HFFc6 (cell line): ENCODE measurements around the gene PAK2. TPM values are rescaled to one million over a fixed set of nuclear protein-coding genes. Genes with fewer than 3 reads are reported as not detected.

Experiments
- DNase-seq: peaks from one replicate; pipeline ENCODE4 v3.0.0-alpha.2; 2018
- H3K27ac Mint-ChIP-seq: 2 replicates; pipeline ENCODE4 v1.8.0; 2020; ENCODE audit warnings: mild to moderate bottlenecking, mixed read lengths
- H3K27me3 Mint-ChIP-seq: 2 replicates; pipeline ENCODE4 v1.8.0; 2021; ENCODE audit warnings: mild to moderate bottlenecking, moderate library complexity, mixed read lengths; ENCODE audit not compliant: insufficient read depth
- H3K36me3 Mint-ChIP-seq: 2 replicates; pipeline ENCODE4 v1.8.0; 2021; ENCODE audit warnings: low read depth, mixed read lengths
- H3K4me1 Mint-ChIP-seq: 2 replicates; pipeline ENCODE4 v1.8.0; 2020; ENCODE audit warnings: low read depth, mixed read lengths
- H3K4me3 Mint-ChIP-seq: 2 replicates; pipeline ENCODE4 v1.8.0; 2020; ENCODE audit warnings: mild to moderate bottlenecking, moderate library complexity, mixed read lengths
- H3K9me3 Mint-ChIP-seq: 2 replicates; pipeline ENCODE4 v1.8.0; 2020; ENCODE audit warnings: mild to moderate bottlenecking, mixed read lengths
- CTCF ChIP-seq: fragments of 200-600 bp; sonication (generic); IDR thresholded peaks from 2 replicates; pipeline ENCODE4 v1.5.0; 2021; ENCODE audit warnings: antibody characterized with exemption, mild to moderate bottlenecking
- total RNA-seq, 6 experiments: library from RNA; stranded (reverse); fragmentation: NEBNext Ultra II Directional; extraction: Animal tissue kit (Norgen Biotek cat#: 25700); gene quantifications; 2 replicates in 1 of 6; 3 replicates in 5 of 6; pipeline ENCODE4 v1.2.3, GENCODE V29; 2021

PAK2 gene
- total RNA-seq, 6 experiments from 2014 or later, result 63.9 to 78.0 (median 69.4) TPM

- H3K27me3 Mint-ChIP-seq, result no peaks in the 10 kb centered on the region
- H3K9me3 Mint-ChIP-seq, result peaks cover 7% of the 10 kb centered on the region
- no peak overlapping the region for H3K4me3 Mint-ChIP-seq
- H3K27ac Mint-ChIP-seq, result no peak overlapping the region
- no peak for TF ChIP-seq CTCF
- H3K36me3 Mint-ChIP-seq, result peaks cover 30% of the 10 kb centered on the region
- DNase-seq, result no peak
- H3K4me1 Mint-ChIP-seq, result peaks cover under 1% of the 10 kb centered on the region; the same call in 1 of the 2 replicates
Observed at GRCh38 chr3:196721097-196721496, 18.6 kb upstream of the PAK2 start.

GRCh38 chr3:196726788-196727675 is 12.6 kb upstream of the PAK2 start:
- Mint-ChIP-seq H3K36me3 (peaks cover 12% of the 10 kb centered on the region), H3K27ac (peak overlapping the region; percentile 63), H3K4me1 (peaks cover 26% of the 10 kb centered on the region), H3K4me3 (peak overlapping the region; percentile 37), H3K27me3 (no peaks in the 10 kb centered on the region), H3K9me3 (no peaks in the 10 kb centered on the region)
- DNase-seq, result peak; percentile 60
- no peak for TF ChIP-seq CTCF

GRCh38 chr3:196735751-196736150 is 3.9 kb upstream of the PAK2 start:
- Mint-ChIP-seq H3K27ac (peak overlapping the region; percentile 0; the same call in 1 of the 2 replicates), H3K9me3 (peaks cover 5% of the 10 kb centered on the region), H3K27me3 (no peaks in the 10 kb centered on the region), H3K36me3 (peaks cover 7% of the 10 kb centered on the region), H3K4me1 (peaks cover 20% of the 10 kb centered on the region), H3K4me3 (no peak overlapping the region)
- no peak for TF ChIP-seq CTCF
- peak; percentile 39 for DNase-seq

GRCh38 chr3:196736670-196737374 is 2.8 kb upstream of the PAK2 start:
- no peak for TF ChIP-seq CTCF
- Mint-ChIP-seq H3K27me3 (no peaks in the 10 kb centered on the region), H3K27ac (no peak overlapping the region; the same call in 1 of the 2 replicates), H3K4me1 (peaks cover 29% of the 10 kb centered on the region), H3K4me3 (no peak overlapping the region), H3K9me3 (peaks cover 5% of the 10 kb centered on the region), H3K36me3 (peaks cover 9% of the 10 kb centered on the region)
- DNase-seq, result no peak

GRCh38 chr3:196737655-196738054 is 2.0 kb upstream of the PAK2 start:
- no peak for DNase-seq

More at GRCh38 chr3:196737655-196738054, 2.0 kb upstream of the PAK2 start:
- Mint-ChIP-seq H3K9me3 (peaks cover 5% of the 10 kb centered on the region), H3K4me1 (peaks cover 32% of the 10 kb centered on the region), H3K4me3 (no peak overlapping the region), H3K36me3 (peaks cover 10% of the 10 kb centered on the region), H3K27ac (no peak overlapping the region), H3K27me3 (no peaks in the 10 kb centered on the region)
- TF ChIP-seq CTCF, result no peak
